HG03571 (cell line): ENCODE results near the gene RASSF9.

ENCODE experiments used
- ATAC-seq: cut with Tn5 transposase; IDR thresholded peaks from one replicate; pipeline ENCODE4 v1.9.1; 2021; ENCODE audit not compliant: unreplicated experiment

The RASSF9 gene

DNA sequence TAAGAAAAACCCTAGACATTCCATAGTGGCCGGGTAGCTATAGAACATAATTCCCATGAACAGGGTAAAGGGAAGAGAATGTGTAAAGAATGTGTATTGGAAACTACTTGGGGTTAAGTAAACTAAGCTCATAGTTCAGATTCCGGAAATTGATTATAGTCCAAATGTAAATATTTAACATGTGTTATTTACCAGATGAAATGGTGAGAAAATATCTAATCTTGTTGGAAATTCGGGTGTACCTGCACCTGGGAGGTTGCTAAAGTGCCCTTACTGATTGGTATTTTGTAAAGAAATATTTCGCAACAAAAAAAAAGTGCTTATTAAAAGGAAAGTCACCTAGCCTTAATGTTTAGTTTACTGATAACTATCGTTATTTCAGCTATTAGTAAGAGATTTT is 14.4 kb downstream of the RASSF9 start:
- ATAC-seq, result no peak

DNA sequence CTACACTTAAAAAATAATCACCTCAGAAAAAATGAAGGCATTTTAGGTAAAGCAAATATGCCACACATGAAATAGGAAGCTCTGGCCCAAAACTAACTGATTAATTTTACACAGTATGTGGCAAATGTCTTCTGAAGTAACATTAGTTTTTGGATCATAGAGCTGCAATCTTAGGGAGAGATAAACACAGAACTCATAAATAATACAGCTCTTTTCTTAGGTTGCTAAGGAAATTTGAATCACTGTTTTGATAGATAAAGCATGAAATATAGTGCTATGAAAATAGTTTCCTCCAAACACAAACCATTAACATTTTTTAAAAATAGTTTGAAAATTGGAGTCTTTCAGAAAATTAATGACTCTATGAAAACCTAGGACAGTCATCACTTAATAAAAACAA is 15.0 kb downstream of the RASSF9 start:
- no peak for ATAC-seq

DNA sequence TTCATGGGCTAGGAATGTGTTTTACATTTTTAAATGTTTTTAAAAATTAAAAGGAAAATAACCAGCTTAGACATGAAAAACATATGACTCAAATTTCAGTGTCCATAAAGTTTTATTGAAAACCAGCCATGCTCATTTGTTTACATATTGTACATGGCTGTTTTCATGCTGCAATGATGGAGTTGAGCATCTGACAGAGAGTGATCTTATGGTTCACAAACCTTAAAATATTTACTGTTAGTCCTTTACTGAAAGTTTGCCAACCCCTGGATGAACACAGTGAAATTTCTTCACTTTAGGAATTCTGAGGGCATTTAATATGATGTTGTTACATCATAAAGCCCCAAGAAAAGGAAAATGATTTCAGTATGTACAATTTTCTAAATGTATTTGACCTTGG is 16.1 kb downstream of the RASSF9 start:
- ATAC-seq, result no peak

DNA sequence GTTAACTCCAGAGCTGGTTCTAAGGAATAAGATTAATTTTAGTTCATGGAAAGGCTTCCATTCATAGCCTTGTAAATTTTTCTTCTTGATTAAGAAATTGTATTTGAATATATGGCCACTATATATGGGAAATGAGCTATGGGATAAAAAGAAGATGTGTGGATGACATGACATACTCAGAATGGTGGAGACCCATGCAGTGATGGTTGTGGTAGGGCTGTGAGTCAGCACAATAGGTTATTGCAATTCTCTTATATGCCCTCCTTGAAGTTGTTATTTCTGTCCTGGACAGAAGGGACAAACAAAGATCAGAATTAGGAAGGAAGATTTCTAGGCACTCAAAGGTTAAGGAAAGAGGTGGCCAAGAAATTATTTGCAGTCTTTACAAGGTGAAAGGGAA is 21.5 kb downstream of the RASSF9 start:
- ATAC-seq, result no peak

DNA sequence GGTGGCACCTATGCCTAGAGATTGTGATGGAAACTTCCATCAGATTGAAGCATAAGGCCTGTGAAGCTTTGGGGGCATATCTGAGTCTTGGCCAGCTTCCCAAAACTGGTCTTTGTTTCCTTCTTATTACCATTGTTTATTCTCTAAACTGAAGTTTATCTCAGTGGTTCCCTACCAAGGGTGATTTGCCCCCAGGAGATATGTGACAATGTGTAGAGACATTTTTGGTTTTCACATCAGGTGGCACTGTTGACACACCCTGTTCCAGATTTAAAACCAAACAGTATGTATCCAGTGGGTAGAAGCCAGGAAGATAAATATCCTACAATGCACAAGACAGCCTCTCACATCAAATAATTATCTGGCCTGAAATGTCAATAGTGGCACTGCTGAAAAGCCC is 22.1 kb downstream of the RASSF9 start:
- ATAC-seq, result no peak

DNA sequence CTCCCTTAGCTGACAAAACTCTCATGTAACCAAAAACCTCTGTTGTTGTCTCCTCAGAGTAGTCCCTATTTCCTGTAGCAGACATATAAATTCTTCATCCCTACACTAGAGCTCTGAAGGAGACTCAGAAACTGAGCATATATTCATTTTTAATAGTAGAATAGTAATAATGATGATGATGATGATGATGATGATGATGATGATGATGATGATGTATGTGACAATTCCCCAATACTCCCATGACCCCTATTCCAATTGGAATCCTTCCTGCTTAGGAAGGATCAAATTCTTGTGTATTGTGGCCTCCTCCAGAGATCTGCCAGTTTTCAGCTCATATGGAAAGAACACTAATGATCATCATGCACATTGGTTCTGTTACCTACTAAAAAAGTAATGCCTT is 26.7 kb downstream of the RASSF9 start:
- no peak for ATAC-seq

DNA sequence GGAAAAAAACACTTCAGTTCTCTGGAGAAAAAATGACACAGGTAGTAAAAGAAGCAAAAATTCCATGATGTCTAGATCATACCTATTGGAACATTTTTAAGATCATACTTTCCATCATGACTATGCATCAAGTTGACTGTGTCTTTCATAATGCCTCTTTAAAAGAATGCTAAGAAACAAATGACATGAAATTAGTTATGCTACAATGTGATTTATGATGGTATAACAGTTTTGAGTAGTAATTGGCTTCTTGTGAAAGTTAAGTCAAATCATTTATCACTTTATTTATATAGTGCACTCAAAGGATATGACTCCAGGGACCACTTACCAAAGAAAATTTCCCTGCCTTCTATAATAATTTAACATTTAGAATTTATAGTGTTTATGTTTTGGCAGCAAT is 28.5 kb downstream of the RASSF9 start:
- no peak for ATAC-seq

DNA sequence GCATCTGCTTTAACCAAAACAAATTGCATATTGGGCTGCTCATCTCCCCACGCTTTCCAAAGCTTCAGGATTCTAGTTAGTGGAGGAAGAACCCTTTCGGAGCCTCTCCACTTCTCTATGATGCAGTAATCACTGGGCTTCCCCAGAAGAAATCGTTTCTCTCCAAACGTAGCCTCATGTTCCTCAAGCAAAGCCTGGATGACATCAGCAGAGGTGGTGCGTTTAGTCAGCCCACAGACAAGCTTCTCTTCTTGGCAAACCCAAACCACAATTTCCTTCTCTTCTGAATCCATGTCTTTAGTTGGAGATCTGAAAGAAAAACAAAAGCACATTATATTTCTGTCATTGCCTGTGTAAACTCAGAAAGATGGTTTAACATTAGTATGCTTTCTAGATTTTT is 30.6 kb downstream of the RASSF9 start:
- no peak for ATAC-seq

DNA sequence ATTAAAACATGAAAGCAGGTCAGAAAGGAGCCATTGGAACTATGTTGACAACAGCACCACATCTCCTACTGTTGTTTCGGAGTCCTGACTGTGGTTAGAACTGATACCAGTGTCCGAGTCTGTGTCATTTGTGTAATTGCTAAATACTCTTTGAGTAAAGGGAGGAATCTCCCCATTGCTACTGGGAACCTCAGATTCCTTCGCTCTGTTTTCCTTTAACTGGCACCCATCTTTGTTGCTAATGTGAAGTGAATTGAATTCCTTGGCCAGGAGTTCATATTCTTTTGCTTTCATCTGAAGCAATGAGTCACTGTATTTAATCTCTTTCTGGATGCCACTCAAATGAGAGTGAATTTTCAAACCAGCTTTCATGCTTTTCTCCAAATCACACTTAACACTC is 31.5 kb downstream of the RASSF9 start:
- ATAC-seq, result no peak

DNA sequence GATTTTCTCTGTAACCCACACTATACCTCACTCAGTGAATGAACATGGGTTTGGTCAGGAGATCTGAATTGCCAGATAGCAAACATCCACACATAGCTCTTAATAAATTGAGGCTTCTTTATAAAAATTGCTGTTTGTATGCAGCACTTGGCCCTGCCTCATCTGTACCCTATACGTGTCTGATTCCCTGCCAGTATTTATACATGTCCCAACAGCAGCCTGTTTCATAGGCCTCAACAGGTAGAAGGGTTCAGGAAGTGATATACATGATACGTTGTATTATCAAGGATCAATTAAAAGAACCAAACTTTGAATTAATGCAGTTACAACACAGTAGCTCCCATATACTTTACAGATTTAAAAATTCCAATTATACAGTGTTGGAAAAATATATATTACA is 32.3 kb downstream of the RASSF9 start:
- ATAC-seq, result no peak

DNA sequence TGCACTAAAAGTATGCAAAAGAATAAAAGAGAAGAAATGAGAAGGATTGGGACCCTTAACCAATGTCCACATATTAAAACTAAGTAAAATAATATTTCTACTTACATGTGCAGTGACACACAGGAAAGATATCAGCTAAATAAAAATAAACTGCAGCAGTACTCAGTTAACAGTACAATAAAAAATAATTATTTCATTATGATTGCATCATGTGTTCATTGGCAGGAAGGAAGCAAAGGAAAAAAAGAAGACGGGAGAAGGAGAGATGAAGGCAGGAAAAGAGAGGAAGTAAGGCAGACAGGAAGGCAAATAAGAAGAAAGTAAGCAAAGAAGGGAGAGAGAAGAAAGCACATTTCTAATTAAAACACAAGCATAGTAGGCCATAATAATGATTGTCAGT is 33.0 kb downstream of the RASSF9 start:
- no peak for ATAC-seq

DNA sequence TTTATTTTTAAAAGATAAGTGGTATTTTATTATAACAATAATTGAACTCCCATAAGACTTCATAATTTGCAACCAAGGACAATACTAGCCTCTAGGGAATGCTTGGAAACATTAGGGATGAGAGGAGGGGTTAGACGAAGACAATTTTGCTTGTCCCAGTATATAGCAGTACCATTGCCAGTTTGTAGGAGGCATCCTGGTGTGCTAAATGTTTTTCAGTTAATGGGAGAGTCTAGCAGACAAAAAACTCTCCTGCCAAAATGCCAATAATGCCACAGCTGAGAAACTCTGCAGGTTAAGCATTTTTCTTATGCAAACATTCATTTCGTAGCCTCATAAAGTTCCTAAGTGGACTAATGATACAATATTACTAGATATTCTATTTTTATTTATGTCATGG is 38.1 kb downstream of the RASSF9 start:
- no peak for ATAC-seq

DNA sequence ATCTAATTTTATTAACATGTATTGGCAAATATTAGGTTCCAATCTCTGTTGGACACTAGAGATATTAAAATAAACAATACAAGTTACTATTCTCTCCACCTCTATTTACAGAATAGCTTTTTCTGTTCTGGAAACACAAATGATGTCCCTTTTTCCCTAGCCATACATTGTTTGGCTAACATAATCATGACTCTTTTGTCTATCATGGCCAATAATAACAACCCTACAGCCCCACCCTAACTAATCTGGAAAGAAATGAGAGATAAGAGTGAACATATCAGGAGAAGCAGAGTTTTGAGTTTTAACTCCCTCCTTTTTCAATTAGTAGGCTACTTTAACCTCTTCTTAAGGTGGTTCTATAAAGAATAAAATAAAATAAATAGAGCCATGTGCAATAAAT is 40.2 kb downstream of the RASSF9 start:
- ATAC-seq, result no peak

DNA sequence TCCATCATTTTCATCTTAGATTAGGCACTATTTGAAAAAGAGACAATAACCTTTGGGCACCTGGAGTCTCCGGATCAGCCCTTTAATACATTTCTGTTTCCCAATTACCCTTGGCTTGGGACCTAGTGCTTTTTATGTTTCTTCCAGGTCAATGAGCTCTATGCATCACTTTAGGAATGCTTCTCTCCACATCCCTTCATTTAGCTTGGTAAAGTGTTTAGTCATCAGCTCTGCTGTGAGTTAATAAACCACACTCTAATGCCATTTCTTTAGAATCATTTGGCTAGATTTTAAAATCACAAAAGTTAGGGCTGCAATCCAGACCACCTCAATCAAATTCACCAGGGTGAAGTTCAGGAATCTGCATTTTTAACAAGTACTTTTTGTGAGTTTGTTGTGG is 41.7 kb downstream of the RASSF9 start:
- ATAC-seq, result no peak

DNA sequence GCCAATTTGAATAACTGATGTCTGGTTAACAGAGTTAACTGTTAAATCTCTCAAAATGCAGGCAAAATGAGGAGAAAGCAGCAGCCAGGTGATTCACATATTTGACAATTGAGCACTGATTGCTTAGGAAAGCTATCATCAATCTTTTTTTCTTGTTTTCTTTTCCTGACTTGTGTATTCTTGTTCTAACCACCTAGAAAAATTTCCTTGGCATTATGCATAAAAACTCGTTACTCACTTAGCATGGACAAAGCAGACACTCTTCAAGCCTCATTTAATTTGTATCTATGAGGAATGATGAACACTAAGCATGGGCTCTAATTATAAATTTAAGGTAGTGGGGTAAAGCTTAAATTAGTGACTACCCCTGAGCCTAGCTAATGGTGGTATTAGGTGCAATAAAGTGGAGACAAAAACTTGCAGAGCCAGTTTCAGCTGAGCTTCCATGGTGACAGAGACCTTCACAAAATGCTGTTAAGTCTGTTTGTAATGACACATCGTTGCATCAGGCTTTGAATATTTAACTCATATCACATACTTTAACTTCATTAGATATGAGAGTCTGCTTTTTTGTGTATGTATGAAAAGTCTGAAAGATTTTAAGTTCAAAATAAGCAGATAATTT is 52.0 kb downstream of the RASSF9 start:
- no peak for ATAC-seq

DNA sequence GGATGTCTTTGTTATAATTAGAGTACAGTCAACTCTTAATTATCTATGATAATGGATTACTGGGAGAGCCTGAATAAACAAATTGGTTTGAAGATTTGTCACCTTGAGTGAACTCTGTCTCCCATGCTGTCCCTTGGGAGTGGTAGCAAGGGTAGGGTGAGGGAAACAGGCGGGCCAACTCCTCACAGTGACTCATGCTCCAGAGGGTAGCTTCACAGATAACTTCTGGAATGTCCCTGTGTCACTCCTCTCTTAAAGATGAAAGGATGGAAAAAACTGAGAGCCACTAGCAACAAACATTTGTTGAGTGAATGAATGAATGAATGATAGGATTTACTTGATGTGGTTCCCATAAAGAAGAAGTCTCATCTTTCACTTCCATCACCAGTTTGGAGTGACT is 53.5 kb downstream of the RASSF9 start:
- ATAC-seq, result no peak

DNA sequence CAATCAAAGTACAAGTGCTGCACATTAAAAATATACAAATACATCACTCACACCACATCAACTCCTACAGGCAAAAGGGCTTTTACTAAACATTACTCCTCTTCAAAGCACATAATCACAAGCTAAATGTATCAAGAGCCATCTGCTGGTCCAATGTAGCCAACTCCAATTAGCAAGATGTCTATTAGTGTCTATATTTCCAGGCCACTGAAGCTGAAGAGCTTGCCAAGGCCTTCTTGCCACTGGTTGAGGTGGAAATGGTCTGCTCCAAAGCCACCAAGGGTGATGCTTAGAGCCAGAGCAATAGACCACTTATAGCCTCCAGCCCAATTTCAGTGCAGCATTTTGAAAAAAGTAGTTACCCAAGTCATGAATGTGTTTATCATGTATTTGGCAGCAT is 54.4 kb downstream of the RASSF9 start:
- ATAC-seq, result no peak

DNA sequence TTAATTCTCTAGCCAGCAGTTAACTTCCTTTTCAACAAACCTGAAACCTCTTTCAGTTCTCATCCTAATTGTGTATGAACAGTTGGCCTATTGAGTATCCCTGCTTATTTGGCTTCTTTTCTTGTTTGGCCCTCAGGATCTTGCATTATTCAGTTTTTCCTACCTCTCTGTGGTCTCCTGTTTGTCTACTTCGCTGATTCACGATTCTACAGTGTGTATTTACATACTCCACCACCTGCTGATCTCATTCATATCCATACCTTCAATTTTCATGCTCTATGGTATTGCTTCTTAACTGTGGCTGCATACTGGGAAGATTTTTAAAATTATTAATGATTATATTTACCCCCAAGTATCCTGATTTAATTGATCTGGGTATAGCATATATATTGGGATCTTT is 56.4 kb downstream of the RASSF9 start:
- no peak for ATAC-seq

DNA sequence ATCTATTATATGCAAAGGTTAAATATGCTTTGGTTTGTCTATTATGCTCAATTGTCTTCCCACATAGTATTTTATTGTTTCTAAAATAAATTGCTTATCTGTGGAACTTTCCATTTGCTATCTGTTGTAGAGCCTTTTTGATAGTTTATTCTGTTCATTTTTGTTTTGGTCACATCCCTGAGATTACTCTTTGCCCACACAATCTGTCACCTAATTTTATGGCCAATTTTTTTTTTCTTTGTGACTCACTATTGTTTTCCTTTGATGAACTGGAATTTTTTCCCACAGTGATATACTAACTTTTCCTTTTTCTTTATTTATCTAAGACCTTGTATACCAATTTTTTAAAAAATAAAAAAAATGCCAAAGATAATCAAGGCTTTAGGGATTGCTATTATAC is 61.1 kb downstream of the RASSF9 start:
- ATAC-seq, result no peak

DNA sequence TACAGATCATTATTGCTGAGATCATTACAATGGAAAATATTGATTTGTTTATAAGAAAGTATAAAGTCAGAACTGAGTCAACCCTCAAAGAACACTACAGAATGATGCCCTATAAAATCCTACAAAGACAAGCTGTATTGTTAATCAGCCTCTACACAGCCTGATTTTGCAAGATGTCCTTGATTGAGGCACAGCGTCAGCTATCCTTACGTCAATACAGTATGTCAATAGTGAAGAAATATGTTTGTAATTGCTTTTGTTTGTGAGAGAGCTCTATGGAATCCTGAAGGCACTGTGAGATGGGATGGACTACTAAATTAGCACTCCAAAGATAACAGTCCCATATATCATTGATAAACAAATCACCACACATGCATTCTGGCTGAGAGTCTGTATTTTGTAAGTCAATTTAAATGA is 70.7 kb downstream of the RASSF9 start:
- no peak for ATAC-seq

DNA sequence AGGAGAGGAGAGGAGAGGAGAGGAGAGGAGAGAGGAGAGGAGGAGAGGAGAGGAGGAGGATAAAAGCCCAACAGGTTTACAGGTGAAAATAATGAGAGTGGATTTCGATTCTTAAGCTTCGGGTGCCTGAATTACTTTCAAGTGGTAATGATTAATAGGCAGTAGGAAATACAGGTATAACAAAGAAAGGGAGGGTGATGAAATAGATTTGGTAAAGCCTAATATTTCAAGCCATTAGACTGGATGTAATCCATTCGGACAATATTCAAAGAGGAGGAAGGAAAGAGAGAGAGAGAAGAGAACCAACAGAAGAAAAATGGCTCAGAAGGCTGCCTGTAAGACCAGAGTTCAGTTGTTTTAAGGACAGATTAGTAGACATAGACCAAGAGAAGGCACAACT is 76.6 kb downstream of the RASSF9 start:
- no peak for ATAC-seq

DNA sequence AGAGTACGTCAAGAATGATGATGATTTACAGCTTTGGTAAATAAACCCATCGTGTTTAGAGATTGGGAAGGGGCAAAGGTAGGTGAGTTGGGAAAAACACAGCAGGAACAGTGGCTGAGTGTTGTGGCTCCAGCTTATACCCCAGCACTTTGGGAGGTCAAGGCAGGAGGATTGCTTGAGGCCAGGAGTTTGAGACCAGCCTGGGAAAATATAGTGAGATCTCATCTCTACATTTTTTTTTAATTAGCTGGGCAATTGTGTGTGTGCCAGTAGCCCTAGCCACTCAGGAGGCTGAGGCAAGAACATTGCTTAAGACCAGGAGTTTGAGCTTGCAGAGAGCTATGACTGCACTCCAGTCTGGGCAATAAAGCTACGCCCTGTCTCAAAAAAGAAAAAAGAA is 77.1 kb downstream of the RASSF9 start:
- ATAC-seq, result no peak

DNA sequence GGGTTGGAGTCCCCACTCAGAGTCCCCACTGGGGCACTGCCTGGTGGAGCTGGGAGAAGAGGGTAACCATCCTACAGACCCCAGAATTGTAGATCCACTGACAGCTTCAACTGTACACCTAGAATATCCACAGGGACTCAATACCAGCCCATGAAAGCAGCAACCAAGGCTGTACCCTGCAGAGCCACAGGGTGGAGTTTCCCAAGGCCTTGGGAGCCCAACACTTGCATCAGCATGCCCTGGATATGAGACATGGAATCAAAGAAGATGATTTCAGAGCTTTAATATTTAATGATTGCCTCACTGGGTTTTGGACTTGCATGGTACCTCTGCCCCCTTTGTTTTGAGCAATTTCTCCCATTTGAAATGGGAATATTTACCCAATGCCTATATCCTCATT is 80.4 kb downstream of the RASSF9 start:
- ATAC-seq, result no peak
